ENCODE data around the gene BNIP5.

BNIP5 gene

GRCh38 chr6:36336779-36337241 lies at the start of gene BNIP5:
Gene BNIP5, minus strand, starts transcription at chr6:36336888. Its CDS starts 6,198 bp downstream, at chr6:36330690.
- H3K36me3 ChIP-seq = no peaks in the 10 kb centered on the region
- no peak within 1 kb of the TSS for H3K4me3 ChIP-seq (ENCODE audit: low read depth in 1 of 2, low read length in 1 of 2)
- H3K4me1 ChIP-seq (ENCODE audit: control insufficient read depth in 1 of 2, insufficient read depth in 1 of 2, low read depth in 1 of 2, low read length in 1 of 2) = peaks cover 0 to 8% of the 10 kb centered on the region in 2 experiments
- TF ChIP-seq, protein P1, sequence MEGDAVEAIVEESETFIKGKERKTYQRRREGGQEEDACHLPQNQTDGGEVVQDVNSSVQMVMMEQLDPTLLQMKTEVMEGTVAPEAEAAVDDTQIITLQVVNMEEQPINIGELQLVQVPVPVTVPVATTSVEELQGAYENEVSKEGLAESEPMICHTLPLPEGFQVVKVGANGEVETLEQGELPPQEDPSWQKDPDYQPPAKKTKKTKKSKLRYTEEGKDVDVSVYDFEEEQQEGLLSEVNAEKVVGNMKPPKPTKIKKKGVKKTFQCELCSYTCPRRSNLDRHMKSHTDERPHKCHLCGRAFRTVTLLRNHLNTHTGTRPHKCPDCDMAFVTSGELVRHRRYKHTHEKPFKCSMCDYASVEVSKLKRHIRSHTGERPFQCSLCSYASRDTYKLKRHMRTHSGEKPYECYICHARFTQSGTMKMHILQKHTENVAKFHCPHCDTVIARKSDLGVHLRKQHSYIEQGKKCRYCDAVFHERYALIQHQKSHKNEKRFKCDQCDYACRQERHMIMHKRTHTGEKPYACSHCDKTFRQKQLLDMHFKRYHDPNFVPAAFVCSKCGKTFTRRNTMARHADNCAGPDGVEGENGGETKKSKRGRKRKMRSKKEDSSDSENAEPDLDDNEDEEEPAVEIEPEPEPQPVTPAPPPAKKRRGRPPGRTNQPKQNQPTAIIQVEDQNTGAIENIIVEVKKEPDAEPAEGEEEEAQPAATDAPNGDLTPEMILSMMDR (IDR thresholded peaks at IDR 0.05) = no peak
- H3K9me3 ChIP-seq = no peaks in the 10 kb centered on the region
- no peak within 1 kb of the TSS for H3K27ac ChIP-seq
- peaks cover 64% of the 10 kb centered on the region for H3K27me3 ChIP-seq

- H3K36me3 ChIP-seq = no peaks in the 10 kb centered on the region
- H3K27me3 ChIP-seq = peaks cover 49% of the 10 kb centered on the region
- TF ChIP-seq, protein P1 (IDR thresholded peaks at IDR 0.05) = no peak
- H3K4me3 ChIP-seq (ENCODE audit: low read depth in 1 of 2, low read length in 1 of 2) = no peak overlapping the region
- H3K9me3 ChIP-seq = no peaks in the 10 kb centered on the region
- peaks cover 16 to 24% of the 10 kb centered on the region in 2 experiments for H3K4me1 ChIP-seq (ENCODE audit: control insufficient read depth in 1 of 2, insufficient read depth in 1 of 2, low read depth in 1 of 2, low read length in 1 of 2)
- no peak overlapping the region for H3K27ac ChIP-seq
Measured at GRCh38 chr6:36384095-36384494, 47.4 kb upstream of the BNIP5 start.

DNA sequence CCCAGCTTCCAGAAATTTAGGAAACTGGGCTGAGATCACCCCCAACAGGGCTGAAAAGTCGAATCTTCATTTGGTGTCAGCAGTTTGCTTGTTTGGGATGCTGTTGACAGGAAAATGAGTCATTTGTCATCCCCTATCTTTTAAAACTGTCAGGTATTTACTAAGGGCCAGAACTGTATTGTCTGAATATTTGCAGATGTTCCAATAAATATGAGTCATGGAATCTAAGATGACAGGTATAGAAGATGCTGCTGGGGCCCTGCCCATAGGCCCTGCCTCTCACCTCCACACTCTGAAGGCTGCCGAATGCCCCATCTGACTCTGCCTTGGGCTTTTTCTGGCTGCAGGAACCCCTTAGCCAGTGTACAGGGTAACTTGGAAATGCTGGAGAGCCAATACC lies 46.9 kb upstream of the BNIP5 start:
- Histone ChIP-seq H3K4me1 (ENCODE audit: control insufficient read depth in 1 of 2, insufficient read depth in 1 of 2, low read depth in 1 of 2, low read length in 1 of 2) (peaks cover 16 to 24% of the 10 kb centered on the region in 2 experiments), H3K27ac (no peak overlapping the region), H3K9me3 (no peaks in the 10 kb centered on the region), H3K36me3 (no peaks in the 10 kb centered on the region), H3K4me3 (ENCODE audit: low read depth in 1 of 2, low read length in 1 of 2) (no peak overlapping the region), H3K27me3 (peaks cover 44% of the 10 kb centered on the region)
- TF ChIP-seq, protein P1 (IDR thresholded peaks at IDR 0.05) = no peak

DNA sequence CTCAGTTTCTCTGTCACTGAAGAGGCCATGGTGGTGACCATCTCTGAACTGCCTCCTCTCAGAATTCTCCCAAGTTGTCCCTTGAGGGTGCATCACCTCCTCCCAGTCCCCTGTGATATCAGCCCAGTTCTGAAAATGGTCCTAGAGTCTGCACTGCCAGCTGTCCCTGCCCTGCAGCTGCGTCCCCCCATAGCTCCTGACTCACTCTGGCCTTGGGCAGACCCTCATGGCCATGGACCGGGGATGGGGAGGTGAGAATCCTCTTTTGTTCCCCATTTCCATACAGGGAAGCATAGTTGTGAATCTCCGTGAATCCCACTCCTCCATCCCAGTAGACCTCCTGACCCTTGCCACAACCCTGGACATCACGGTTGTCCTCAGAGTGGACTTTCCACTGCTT lies 46.3 kb upstream of the BNIP5 start:
- peaks cover 38% of the 10 kb centered on the region for H3K27me3 ChIP-seq
- no peak overlapping the region for H3K4me3 ChIP-seq (ENCODE audit: low read depth in 1 of 2, low read length in 1 of 2)
- H3K9me3 ChIP-seq = no peaks in the 10 kb centered on the region
- H3K4me1 ChIP-seq (ENCODE audit: control insufficient read depth in 1 of 2, insufficient read depth in 1 of 2, low read depth in 1 of 2, low read length in 1 of 2) = peaks cover 13 to 18% of the 10 kb centered on the region in 2 experiments
- H3K27ac ChIP-seq = no peak overlapping the region
- H3K36me3 ChIP-seq = no peaks in the 10 kb centered on the region
- TF ChIP-seq, protein P1 (IDR thresholded peaks at IDR 0.05) = no peak

GRCh38 chr6:36381502-36382389 lies 45.1 kb upstream of the BNIP5 start:
- H3K36me3 ChIP-seq = no peaks in the 10 kb centered on the region
- H3K27me3 ChIP-seq = peaks cover 25% of the 10 kb centered on the region
- TF ChIP-seq, protein P1 (IDR thresholded peaks at IDR 0.05) = no peak
- no peak overlapping the region for H3K27ac ChIP-seq
- no peaks in the 10 kb centered on the region for H3K9me3 ChIP-seq
- no peak overlapping the region for H3K4me3 ChIP-seq (ENCODE audit: low read depth in 1 of 2, low read length in 1 of 2)
- peaks cover 4 to 6% of the 10 kb centered on the region in 2 experiments for H3K4me1 ChIP-seq (ENCODE audit: control insufficient read depth in 1 of 2, insufficient read depth in 1 of 2, low read depth in 1 of 2, low read length in 1 of 2)

All from neutrophil (primary cell).